GM12874 (cell line): Measurements from ENCODE around the gene CBLN1.

Experiments used
- TF ChIP-seq, protein P1 (sequence below): IDR thresholded peaks from 2 replicates; pipeline ENCODE4 v1.5.1; 2011; ENCODE audit warnings: low read depth, mild to moderate bottlenecking, control low read depth, low read length, moderate library complexity; ENCODE audit not compliant: insufficient read depth

The CBLN1 gene

DNA sequence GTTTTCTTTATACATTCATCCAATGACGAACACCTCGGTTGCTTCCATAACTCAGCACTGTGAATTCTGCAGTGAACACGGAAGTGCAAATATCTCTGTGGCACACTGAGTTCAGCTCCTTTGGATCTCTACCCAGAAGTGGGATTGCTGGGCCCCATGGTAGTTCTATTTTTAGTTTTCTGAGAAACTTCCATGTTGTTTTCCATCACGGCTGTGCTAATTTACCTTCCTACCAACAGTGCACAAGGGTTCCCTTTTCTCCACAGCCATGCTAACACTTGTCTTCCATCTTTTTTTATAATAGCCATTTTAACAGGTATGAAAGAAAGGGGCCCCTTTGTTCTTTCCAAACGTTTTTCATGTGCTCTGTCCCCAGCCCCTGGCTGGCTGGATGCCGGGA, 30.2 kb upstream of the CBLN1 start:
- TF ChIP-seq, protein P1, sequence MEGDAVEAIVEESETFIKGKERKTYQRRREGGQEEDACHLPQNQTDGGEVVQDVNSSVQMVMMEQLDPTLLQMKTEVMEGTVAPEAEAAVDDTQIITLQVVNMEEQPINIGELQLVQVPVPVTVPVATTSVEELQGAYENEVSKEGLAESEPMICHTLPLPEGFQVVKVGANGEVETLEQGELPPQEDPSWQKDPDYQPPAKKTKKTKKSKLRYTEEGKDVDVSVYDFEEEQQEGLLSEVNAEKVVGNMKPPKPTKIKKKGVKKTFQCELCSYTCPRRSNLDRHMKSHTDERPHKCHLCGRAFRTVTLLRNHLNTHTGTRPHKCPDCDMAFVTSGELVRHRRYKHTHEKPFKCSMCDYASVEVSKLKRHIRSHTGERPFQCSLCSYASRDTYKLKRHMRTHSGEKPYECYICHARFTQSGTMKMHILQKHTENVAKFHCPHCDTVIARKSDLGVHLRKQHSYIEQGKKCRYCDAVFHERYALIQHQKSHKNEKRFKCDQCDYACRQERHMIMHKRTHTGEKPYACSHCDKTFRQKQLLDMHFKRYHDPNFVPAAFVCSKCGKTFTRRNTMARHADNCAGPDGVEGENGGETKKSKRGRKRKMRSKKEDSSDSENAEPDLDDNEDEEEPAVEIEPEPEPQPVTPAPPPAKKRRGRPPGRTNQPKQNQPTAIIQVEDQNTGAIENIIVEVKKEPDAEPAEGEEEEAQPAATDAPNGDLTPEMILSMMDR: no peak

DNA sequence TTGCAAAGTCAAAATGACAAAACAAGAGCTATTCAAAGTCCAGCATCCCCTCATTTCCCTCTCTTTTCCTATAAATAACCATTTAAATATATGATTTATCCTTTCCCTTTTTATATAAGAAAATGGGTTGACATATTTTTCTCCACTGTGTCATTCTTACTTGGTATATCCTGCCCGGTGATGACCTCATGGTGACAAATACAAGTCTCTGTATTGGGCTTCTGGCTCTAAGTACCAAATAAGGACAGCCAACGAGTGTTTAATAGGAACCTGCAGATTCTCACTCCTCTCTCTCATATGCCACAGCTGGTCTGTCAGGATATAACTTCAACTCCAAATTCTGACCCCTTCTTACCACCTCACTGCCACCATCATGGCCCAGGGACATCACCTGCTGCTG, 25.5 kb upstream of the CBLN1 start:
- TF ChIP-seq, protein P1: no peak

DNA sequence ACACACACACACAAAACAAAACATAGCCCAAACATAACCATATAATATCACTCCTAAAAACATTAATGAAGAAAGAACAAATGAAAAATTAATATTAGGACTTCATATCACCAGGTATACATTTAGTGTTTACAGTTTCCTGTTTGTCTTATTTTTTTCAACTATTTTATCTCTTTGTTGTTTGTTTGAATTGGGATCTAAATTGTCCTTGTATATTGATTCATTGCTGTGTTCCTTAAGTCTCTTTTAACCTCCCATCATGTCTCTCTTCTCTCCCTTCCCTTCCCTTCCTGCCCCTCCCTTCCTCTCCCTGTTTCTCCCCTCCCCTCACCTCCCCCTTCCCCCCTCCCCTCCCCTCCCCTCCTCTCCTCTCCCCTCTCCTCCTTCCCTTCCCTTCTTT, 23.8 kb upstream of the CBLN1 start:
- TF ChIP-seq, protein P1: no peak

DNA sequence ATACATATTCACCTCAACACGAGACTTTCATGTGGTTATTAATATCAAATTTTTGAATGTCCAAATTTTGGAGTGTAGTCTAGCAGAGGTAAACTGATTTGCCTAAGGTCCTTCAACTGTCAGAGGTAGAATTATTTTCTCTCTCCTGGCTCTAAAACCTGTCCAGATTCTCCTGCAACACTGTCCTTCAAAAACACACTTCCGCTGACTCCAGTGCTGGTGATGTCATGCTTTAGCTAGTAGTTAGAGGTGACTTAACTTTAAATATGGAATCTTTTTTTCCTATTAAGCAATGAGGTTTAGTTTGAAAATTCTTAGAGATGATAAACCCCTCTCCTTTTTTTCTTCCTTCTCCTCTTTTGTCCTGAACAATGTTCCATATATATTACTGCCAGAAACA, 10.8 kb upstream of the CBLN1 start:
- TF ChIP-seq, protein P1: no peak

DNA sequence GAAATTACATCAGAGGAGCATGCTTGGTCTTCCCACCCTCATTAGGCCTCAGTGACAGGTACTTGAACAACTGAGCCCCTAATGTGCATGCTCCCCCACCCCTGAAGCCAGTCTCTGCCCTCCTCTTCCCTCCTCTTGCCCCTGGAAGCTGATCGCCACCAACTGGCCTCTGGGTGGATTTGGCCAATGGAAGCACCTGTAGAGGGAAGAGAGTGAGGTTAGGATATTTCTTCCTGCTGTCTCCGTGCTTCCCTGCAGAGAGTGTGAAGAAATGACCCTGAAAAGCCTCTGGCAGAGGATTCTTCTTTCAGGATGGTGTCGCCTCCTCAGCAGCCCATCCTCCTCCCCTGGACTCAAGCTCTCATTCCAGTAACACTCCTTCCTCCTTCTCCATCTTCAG, 5.9 kb upstream of the CBLN1 start:
- TF ChIP-seq, protein P1: no peak

DNA sequence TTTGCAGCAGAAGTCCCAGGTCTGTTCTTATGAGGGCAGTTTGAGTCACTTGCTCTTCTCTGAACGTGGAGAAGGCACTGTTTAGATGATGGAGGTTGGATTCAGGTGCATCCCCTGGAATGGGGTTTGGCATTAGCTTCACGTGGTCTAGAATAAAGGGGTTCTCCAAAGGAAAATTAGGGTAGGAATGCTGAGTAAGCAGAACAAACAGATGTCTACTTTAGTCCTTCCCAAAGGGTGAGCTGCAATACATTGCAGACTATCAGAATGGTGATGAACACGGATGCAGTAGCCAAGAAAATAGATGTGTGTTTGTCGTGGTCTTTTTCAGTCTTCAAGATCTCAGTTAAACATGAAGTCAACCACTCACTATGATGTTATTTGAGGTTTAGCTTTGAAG, 3.3 kb upstream of the CBLN1 start:
- TF ChIP-seq, protein P1: no peak

DNA sequence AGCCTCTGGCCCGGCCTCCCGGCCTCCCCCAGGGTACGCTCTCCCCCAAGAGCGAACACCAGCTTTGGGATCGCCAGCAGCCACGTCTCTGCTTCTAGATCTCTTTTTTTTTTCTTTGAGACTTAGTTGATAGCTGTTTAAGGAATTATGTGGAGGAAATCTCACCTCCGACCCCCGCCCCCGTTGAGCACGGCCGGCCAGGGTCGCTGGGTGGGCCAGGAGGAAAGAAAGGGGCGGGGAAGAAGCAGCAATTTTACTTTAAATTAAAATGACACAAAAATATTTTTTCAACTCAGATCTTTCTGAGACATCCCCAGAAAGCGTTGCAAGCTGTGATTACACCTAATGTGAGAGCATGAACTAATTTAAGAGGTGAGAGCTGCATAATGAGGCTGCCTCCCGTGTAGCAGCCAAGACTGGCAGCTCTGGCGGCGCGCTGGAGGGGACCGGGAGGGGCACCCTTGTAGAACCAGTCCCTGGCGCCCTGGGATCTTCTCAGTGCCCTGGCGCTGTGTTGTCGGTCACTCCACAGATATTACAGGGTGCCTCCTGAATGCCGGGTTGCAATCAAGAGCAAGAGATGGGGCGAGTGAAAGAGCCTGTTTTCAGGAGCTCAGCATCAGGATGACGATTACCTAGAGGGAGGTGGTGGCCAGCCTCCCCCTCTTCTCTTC, 1.9 kb upstream of the CBLN1 start:
- TF ChIP-seq, protein P1: no peak
